Stimulated activated naive CD8-positive, alpha-beta T cell treated with anti-CD3 and anti-CD28 coated beads, Interleukin-15, Interleukin-2, amounts not matched to agents 100 U/mL and 50 U/mL, for 24 hours (primary cell): Measurements from ENCODE around the gene PDCD1.
"Not testable (repeated sequence)": the region's sequence is repeated elsewhere in the genome, so short reads cannot be mapped to it uniquely, and the experiment has no call there.

Experiments
- ATAC-seq: fragments of 150-1000 bp; cut with Tn5 transposase; one replicate; pipeline ENCODE4 v1.10.0; 2021
- DNase-seq: peaks from one replicate; pipeline ENCODE4 v3.0.0; 2021

Gene PDCD1

GRCh38 chr2:241858206-241859016, at the start of gene PDCD1:
Gene PDCD1, minus strand, starts transcription at chr2:241858894. Its CDS starts 56 bp downstream, at chr2:241858838.
- DNase-seq, result peak; percentile 82
- peak; percentile 30 for ATAC-seq

- ATAC-seq, DNase-seq: not testable (repeated sequence)
These were observed 49.1 kb upstream of the PDCD1 start for GRCh38 chr2:241907831-241908230.

GRCh38 chr2:241906826-241907570, 48.3 kb upstream of the PDCD1 start:
- ATAC-seq (no peak), DNase-seq (no peak)

GRCh38 chr2:241906378-241906770, 47.7 kb upstream of the PDCD1 start:
- ATAC-seq, result not testable (repeated sequence)

GRCh38 chr2:241905716-241906377, 47.2 kb upstream of the PDCD1 start:
- no peak for ATAC-seq
- DNase-seq, result no peak

More at GRCh38 chr2:241906378-241906770, 47.7 kb upstream of the PDCD1 start:
- DNase-seq, result not testable (repeated sequence)

- no peak for ATAC-seq
These were observed 46.4 kb upstream of the PDCD1 start for GRCh38 chr2:241904791-241905710.

GRCh38 chr2:241904011-241904718, 45.5 kb upstream of the PDCD1 start:
- ATAC-seq (no peak), DNase-seq (no peak)

More at GRCh38 chr2:241904791-241905710, 46.4 kb upstream of the PDCD1 start:
- no peak for DNase-seq

- DNase-seq (no peak), ATAC-seq (no peak)
These were observed 44.7 kb upstream of the PDCD1 start for GRCh38 chr2:241903121-241904010.

GRCh38 chr2:241902357-241902991, 43.8 kb upstream of the PDCD1 start:
- peak; percentile 3 for ATAC-seq
- DNase-seq, result no peak

- ATAC-seq (no peak), DNase-seq (no peak)
These were observed 43.0 kb upstream of the PDCD1 start for GRCh38 chr2:241901500-241902351.

GRCh38 chr2:241901018-241901380, 42.3 kb upstream of the PDCD1 start:
- DNase-seq (no peak), ATAC-seq (no peak)

- ATAC-seq, result no peak
- DNase-seq, result no peak
These were observed 41.7 kb upstream of the PDCD1 start for GRCh38 chr2:241900251-241901017.

GRCh38 chr2:241898463-241899270, 40.0 kb upstream of the PDCD1 start:
- DNase-seq, result no peak
- ATAC-seq, result no peak

GRCh38 chr2:241897231-241897916, 38.7 kb upstream of the PDCD1 start:
- DNase-seq (no peak), ATAC-seq (no peak)

GRCh38 chr2:241896746-241897201, 38.1 kb upstream of the PDCD1 start:
- no peak for DNase-seq
- no peak for ATAC-seq
